Measurements from ENCODE around the gene KSR1. TPM values are rescaled to one million over a fixed set of nuclear protein-coding genes. Genes with fewer than 3 reads are reported as not detected.

KSR1 gene
- total RNA-seq, 2 donors from 2014 or later: 11.5 to 23.7 TPM

DNA sequence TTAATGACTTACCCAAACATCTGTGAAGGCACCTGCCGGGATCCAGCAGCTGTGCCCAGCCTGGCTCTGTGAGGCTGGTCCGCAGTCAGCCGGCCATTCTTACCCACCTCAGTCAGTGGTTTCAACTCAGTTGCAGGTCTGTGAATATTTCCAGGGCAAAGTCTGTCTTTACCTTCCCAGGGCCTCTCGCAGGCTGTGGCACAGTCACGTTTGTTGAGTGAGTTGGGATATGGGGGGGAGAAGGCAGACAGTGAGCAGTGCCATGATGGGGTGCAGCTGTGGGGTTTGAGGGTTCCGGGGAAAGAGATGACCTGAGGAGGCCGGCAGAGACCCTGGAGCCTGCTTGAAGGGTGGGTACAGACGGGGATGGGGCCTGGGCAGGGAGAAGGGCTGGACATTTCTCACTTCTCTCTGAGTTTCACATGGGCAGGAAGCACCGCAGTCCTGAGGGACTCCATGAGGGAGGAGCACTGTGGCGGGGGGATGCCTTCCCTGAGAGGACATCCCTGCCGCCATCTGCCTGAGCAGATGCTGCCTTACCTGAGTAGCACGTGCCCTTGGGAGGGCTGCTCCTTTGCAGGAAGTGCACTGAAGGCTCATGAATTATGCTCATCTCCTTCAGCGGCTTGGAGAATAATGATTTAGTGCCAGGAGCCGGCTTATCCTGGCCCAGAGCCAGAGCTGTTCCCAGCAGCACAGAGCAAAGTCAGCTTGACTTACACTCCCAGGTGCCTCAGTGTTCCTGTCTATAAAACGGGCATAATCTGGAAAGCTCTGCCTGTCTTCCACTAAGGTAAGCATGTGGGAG lies 48.1 kb downstream of the KSR1 start:
- Histone ChIP-seq H3K36me3 (no peaks in the 10 kb centered on the region), H3K4me1 (replicated peaks) (no peaks in the 10 kb centered on the region), H3K27me3 (replicated peaks; ENCODE audit: insufficient read depth) (no peaks in the 10 kb centered on the region), H3K27ac (no peak overlapping the region), H3K4me3 (no peak overlapping the region), H3K9me3 (no peaks in the 10 kb centered on the region)
- no peak for DNase-seq (ENCODE audit: low spot score)
- WGBS: 70% methylated on average over 15 of the region's 15 CpGs
- TF ChIP-seq CTCF (IDR thresholded peaks at IDR 0.05) (no peak), POLR2A (IDR thresholded peaks at IDR 0.05) (no peak), POLR2AphosphoS5 (IDR thresholded peaks at IDR 0.05) (no peak)
- intact Hi-C loops (cut with DNase I): loop anchor here (5.0 kb wide), 1 partner anchor 33 kb away; no protein-coding TSS in a partner anchor

DNA sequence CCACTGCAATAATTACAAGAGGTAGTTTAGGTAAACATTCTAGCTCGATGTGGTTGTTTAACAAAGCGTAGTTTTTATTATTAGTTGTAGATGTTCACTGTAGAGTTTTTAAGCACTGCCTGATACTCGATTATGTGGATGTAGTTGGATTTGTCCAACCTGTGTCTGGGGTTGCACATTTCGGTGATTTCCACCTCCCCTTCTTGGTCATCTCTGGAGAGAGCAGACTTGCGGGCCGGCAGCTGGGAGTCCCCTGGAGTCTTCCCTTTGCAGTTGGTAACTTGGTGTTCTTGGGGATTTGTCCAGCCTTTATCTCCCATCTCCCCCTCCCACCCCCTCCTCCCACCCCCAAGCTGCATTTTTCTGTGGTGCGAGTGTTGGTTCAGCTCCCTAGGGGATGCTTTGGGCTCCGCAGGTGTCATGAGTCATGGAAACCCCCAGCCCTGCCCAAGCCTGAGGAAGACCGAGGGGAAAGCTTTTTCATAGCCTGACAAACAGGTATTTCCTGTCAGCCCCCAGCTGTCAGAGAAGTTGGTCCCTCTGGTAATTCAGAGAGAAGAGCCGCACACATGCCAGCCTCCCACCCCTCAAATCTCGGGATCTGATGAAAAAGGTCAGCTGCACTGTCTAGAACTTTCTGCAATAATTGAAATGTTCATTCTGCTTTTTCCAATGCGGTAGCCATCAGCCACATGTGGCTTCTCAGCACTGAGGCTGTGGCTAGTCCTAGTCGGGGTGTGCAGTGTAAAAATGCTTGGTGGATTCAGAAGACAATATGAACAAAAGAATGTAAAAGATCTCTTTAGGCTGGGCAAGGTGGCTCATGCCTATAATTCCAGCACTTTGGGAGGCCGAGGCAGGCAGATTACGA lies 50.3 kb downstream of the KSR1 start:
- no peaks in the 10 kb centered on the region for H3K4me1 ChIP-seq (replicated peaks)
- 54% methylated on average over 15 of the region's 15 CpGs for whole genome bisulfite sequencing
- no peaks in the 10 kb centered on the region for H3K27me3 ChIP-seq (replicated peaks; ENCODE audit: insufficient read depth)

DNA sequence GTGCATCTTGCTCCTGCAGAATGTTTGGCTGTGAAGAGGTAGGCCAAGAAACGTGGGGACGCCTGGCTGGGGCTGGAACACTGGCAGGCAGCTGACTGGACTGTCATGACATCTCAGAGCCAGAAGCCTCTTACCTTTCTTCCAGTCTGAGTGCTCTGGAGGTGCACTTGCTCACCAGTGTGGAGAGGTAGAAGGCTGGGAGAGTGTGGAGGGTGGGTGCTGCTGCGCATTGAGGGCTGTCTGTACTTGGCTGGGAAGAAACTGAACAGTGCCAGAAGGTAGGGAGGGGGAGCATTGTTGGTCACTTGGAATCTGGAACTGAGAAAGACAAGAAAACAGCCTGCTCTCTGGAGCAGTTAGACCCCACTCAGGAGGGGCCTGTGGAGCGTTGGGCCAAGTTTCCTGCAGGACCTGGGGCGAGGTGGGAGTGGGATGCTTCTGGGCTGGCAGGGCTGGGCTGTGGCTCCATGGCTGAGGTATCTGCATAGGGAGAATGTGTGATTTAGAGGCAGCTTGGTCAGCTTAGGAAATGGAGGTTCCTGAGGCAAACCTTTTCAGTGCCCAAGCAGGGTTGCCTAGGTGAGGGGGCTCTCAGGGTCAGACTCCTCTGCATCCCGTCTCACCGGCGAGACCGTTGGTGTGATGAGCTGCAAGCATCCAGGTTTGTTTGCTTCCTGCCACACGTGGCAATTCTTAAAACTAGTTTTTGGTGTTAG lies 55.1 kb downstream of the KSR1 start:
- Histone ChIP-seq H3K4me3 (no peak overlapping the region), H3K9me3 (no peaks in the 10 kb centered on the region), H3K27ac (no peak overlapping the region), H3K4me1 (replicated peaks) (no peaks in the 10 kb centered on the region), H3K27me3 (replicated peaks; ENCODE audit: insufficient read depth) (no peaks in the 10 kb centered on the region), H3K36me3 (no peaks in the 10 kb centered on the region)
- no peak for TF ChIP-seq CTCF (IDR thresholded peaks at IDR 0.05)
- no peak for TF ChIP-seq POLR2A (IDR thresholded peaks at IDR 0.05)
- TF ChIP-seq POLR2AphosphoS5 (IDR thresholded peaks at IDR 0.05): no peak
- WGBS: 58% methylated on average over 10 of the region's 10 CpGs
- intact Hi-C loops (cut with DNase I): no loop called here
- DNase-seq (ENCODE audit: low spot score): no peak

More for the DNA sequence above, 50.3 kb downstream of the KSR1 start:
- no peak for DNase-seq (ENCODE audit: low spot score)
- no peak overlapping the region for H3K27ac ChIP-seq
- TF ChIP-seq POLR2A (IDR thresholded peaks at IDR 0.05): no peak
- no peak for TF ChIP-seq CTCF (IDR thresholded peaks at IDR 0.05)
- no peak for TF ChIP-seq POLR2AphosphoS5 (IDR thresholded peaks at IDR 0.05)
- no peaks in the 10 kb centered on the region for H3K36me3 ChIP-seq
- H3K9me3 ChIP-seq: no peaks in the 10 kb centered on the region
- intact Hi-C loops (cut with DNase I): no loop called here
- H3K4me3 ChIP-seq: no peak overlapping the region

GRCh38 chr17:27512031-27512430 lies 55.8 kb downstream of the KSR1 start:
- Histone ChIP-seq H3K27me3 (replicated peaks; ENCODE audit: insufficient read depth) (no peaks in the 10 kb centered on the region), H3K27ac (no peak overlapping the region), H3K4me1 (replicated peaks) (no peaks in the 10 kb centered on the region), H3K9me3 (no peaks in the 10 kb centered on the region), H3K4me3 (no peak overlapping the region), H3K36me3 (no peaks in the 10 kb centered on the region)
- intact Hi-C loops (cut with DNase I): no loop called here
- no peak for DNase-seq (ENCODE audit: low spot score)
- 64% methylated on average over 2 of the region's 2 CpGs for WGBS
- TF ChIP-seq POLR2A (IDR thresholded peaks at IDR 0.05): no peak
- no peak for TF ChIP-seq POLR2AphosphoS5 (IDR thresholded peaks at IDR 0.05)
- TF ChIP-seq CTCF (IDR thresholded peaks at IDR 0.05): no peak
